GM21447 (cell line): ENCODE results near the gene LARGE2.

ENCODE experiments used
- ATAC-seq: cut with Tn5 transposase; IDR thresholded peaks from one replicate; pipeline ENCODE4 v1.9.1; 2021; ENCODE audit not compliant: unreplicated experiment

The LARGE2 gene

GRCh38 chr11:45922425-45923082 lies at the start of gene LARGE2:
TSS of gene LARGE2 (plus strand) at chr11:45922656. CDS start at chr11:45922883, 227 bp downstream.
- ATAC-seq, result no peak

- ATAC-seq, result no peak
Measured at GRCh38 chr11:45876401-45876800, 46.1 kb upstream of the LARGE2 start.

- ATAC-seq, result no peak
Measured at GRCh38 chr11:45877221-45877620, 45.2 kb upstream of the LARGE2 start.

GRCh38 chr11:45877845-45878244 lies 44.6 kb upstream of the LARGE2 start:
- ATAC-seq, result no peak

- ATAC-seq, result no peak
Measured at GRCh38 chr11:45879803-45880686, 42.4 kb upstream of the LARGE2 start.

- no peak for ATAC-seq
Measured at GRCh38 chr11:45880772-45881570, 41.5 kb upstream of the LARGE2 start.

- no peak for ATAC-seq
Measured at GRCh38 chr11:45881708-45882368, 40.6 kb upstream of the LARGE2 start.

GRCh38 chr11:45884596-45885185 lies 37.8 kb upstream of the LARGE2 start:
- no peak for ATAC-seq

- peak; percentile 55 for ATAC-seq
Measured at GRCh38 chr11:45885274-45885920, 37.1 kb upstream of the LARGE2 start, which contains the start of gene MAPK8IP1. TSS of gene MAPK8IP1 (plus strand) at chr11:45885651. CDS start at chr11:45885821, 170 bp downstream.

GRCh38 chr11:45885921-45886721 lies 36.3 kb upstream of the LARGE2 start:
- no peak for ATAC-seq

- ATAC-seq, result no peak
Measured at GRCh38 chr11:45886816-45887520, 35.5 kb upstream of the LARGE2 start.

GRCh38 chr11:45887587-45887986 lies 34.9 kb upstream of the LARGE2 start:
- no peak for ATAC-seq

- ATAC-seq, result no peak
Measured at GRCh38 chr11:45889555-45889954, 32.9 kb upstream of the LARGE2 start.

- no peak for ATAC-seq
Measured at GRCh38 chr11:45889966-45890365, 32.5 kb upstream of the LARGE2 start.

- ATAC-seq, result no peak
Measured at GRCh38 chr11:45890886-45891550, 31.4 kb upstream of the LARGE2 start.

- ATAC-seq, result no peak
Measured at GRCh38 chr11:45892856-45893255, 29.6 kb upstream of the LARGE2 start.

GRCh38 chr11:45894555-45895247 lies 27.8 kb upstream of the LARGE2 start:
- no peak for ATAC-seq
